Astrocyte (in vitro differentiated cells and primary cell): ENCODE results near the gene P2RX5.

Source experiments
- EZH2 ChIP-seq: IDR thresholded peaks from 2 replicates; pipeline ENCODE4 v1.6.1; 2012; ENCODE audit warnings: mild to moderate bottlenecking, low read length, inconsistent platforms; ENCODE audit not compliant: insufficient read depth
- TF ChIP-seq, protein P1 (sequence below): IDR thresholded peaks from 2 replicates; pipeline ENCODE4 v1.5.1; 2011; ENCODE audit warnings: low read depth, mild to moderate bottlenecking, inconsistent platforms, low read length, moderate library complexity; ENCODE audit not compliant: insufficient read depth

DNA sequence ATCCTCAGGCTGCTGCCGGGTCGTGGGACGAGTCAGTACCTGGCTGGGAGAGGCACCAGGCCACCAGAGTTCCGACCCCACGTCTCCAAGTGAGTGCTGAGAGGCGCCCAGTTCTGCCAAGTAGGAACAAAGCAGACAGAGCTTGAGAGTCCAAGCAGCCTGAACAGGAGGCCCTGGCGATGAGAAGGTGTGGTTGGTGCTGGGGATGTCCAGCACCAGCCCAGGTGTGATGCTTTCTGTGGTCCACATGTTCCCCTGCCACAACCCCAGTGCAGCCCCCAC, 38.4 kb downstream of the P2RX5 start:
- TF ChIP-seq, protein P1, sequence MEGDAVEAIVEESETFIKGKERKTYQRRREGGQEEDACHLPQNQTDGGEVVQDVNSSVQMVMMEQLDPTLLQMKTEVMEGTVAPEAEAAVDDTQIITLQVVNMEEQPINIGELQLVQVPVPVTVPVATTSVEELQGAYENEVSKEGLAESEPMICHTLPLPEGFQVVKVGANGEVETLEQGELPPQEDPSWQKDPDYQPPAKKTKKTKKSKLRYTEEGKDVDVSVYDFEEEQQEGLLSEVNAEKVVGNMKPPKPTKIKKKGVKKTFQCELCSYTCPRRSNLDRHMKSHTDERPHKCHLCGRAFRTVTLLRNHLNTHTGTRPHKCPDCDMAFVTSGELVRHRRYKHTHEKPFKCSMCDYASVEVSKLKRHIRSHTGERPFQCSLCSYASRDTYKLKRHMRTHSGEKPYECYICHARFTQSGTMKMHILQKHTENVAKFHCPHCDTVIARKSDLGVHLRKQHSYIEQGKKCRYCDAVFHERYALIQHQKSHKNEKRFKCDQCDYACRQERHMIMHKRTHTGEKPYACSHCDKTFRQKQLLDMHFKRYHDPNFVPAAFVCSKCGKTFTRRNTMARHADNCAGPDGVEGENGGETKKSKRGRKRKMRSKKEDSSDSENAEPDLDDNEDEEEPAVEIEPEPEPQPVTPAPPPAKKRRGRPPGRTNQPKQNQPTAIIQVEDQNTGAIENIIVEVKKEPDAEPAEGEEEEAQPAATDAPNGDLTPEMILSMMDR = no peak
- no peak for TF ChIP-seq EZH2
